Activated B cell treated with CpG ODN at 0.5 μM for 24 hours (primary cell): ENCODE data around the gene AKR7A2. TPM values are rescaled to one million over a fixed set of nuclear protein-coding genes. Genes with fewer than 3 reads are reported as not detected.
"Not testable (repeated sequence)": the region's sequence is repeated elsewhere in the genome, so short reads cannot be mapped to it uniquely, and the experiment has no call there.

Experiments used
- ATAC-seq: fragments of 200-7000 bp; cut with Tn5 transposase; one replicate; pipeline ENCODE4 v1.10.0; 2021; ENCODE audit warnings: low read depth, mild to moderate bottlenecking, moderate library complexity
- CTCF ChIA-PET: fragments of 350-600 bp; sonication (Branson Sonifier 250); formaldehyde crosslinking; loops from one replicate; lab custom pipeline; 2021; ENCODE audit warnings: antibody characterized with exemption; lab: Charles Lee
- POLR2A ChIA-PET: fragments of 350-600 bp; sonication (Branson Sonifier 250); formaldehyde crosslinking; loops from one replicate; lab custom pipeline; 2021; ENCODE audit warnings: antibody characterized with exemption; lab: Charles Lee
- DNase-seq: peaks from one replicate; pipeline ENCODE4 v3.0.0; 2022
- H3K27ac Mint-ChIP-seq: one replicate; pipeline ENCODE4 v1.8.0; 2020; ENCODE audit warnings: mixed read lengths
- H3K27me3 Mint-ChIP-seq: one replicate; pipeline ENCODE4 v1.8.0; 2021; ENCODE audit warnings: mixed read lengths
- H3K36me3 Mint-ChIP-seq: one replicate; pipeline ENCODE4 v1.8.0; 2021; ENCODE audit warnings: low read depth, mixed read lengths
- H3K4me1 Mint-ChIP-seq: one replicate; pipeline ENCODE4 v1.8.0; 2021; ENCODE audit warnings: mixed read lengths
- H3K4me3 Mint-ChIP-seq: one replicate; pipeline ENCODE4 v1.8.0; 2020; ENCODE audit warnings: mild to moderate bottlenecking, mixed read lengths
- H3K9me3 Mint-ChIP-seq: one replicate; pipeline ENCODE4 v1.8.0; 2020; ENCODE audit warnings: mixed read lengths
- CTCF ChIP-seq: fragments of 200-600 bp; IDR thresholded peaks from one replicate; pipeline ENCODE4 v1.8.0; 2022; ENCODE audit warnings: antibody characterized with exemption, mild to moderate bottlenecking
- intact Hi-C: fragments of 100-400 bp; cut with micrococcal nuclease; formaldehyde crosslinking; loops from one replicate; pipeline ENCODE4 v1.15.1; 2024
- total RNA-seq: library from RNA; stranded (reverse); gene quantifications from 2 replicates; pipeline ENCODE4 v1.2.3, GENCODE V29; 2022

The AKR7A2 gene
- total RNA-seq, 1 donor from 2014 or later: 29.9 TPM

GRCh38 chr1:19300211-19300610, 11.7 kb downstream of the AKR7A2 start:
- Mint-ChIP-seq H3K4me3 (no peak overlapping the region), H3K9me3 (peaks cover 2% of the 10 kb centered on the region), H3K27ac (no peak overlapping the region), H3K4me1 (no peaks in the 10 kb centered on the region), H3K36me3 (peaks cover 27% of the 10 kb centered on the region), H3K27me3 (no peaks in the 10 kb centered on the region)
- DNase-seq (no peak), ATAC-seq (no peak)
- intact Hi-C loops: no loop called here
- ChIA-PET POLR2A (no interaction called here), CTCF (no interaction called here)
- TF ChIP-seq CTCF: no peak

- H3K4me3 Mint-ChIP-seq: no peak overlapping the region
- no peak overlapping the region for H3K27ac Mint-ChIP-seq
- DNase-seq (no peak), ATAC-seq (no peak)
- H3K9me3 Mint-ChIP-seq: peaks cover 15% of the 10 kb centered on the region
- peaks cover 3% of the 10 kb centered on the region for H3K27me3 Mint-ChIP-seq
- no peak for TF ChIP-seq CTCF
- intact Hi-C loops: no loop called here
- CTCF ChIA-PET: no interaction called here
- peaks cover 8% of the 10 kb centered on the region for H3K36me3 Mint-ChIP-seq
- no peaks in the 10 kb centered on the region for H3K4me1 Mint-ChIP-seq
- POLR2A ChIA-PET: no interaction called here
These were observed 17.3 kb downstream of the AKR7A2 start for GRCh38 chr1:19294638-19295037.

GRCh38 chr1:19289244-19289643, 22.7 kb downstream of the AKR7A2 start:
- H3K9me3 Mint-ChIP-seq: peaks cover 4% of the 10 kb centered on the region
- H3K27ac Mint-ChIP-seq: no peak overlapping the region
- H3K27me3 Mint-ChIP-seq: peaks cover 15% of the 10 kb centered on the region
- ChIA-PET POLR2A (no interaction called here), CTCF (no interaction called here)
- ATAC-seq: no peak
- no peak for DNase-seq
- peak overlapping the region; percentile 65 for H3K4me3 Mint-ChIP-seq
- intact Hi-C loops: no loop called here
- peaks cover 3% of the 10 kb centered on the region for H3K36me3 Mint-ChIP-seq
- peaks cover 9% of the 10 kb centered on the region for H3K4me1 Mint-ChIP-seq
- TF ChIP-seq CTCF: no peak

GRCh38 chr1:19288324-19289241, 23.4 kb downstream of the AKR7A2 start, which contains the start of gene AKR7A3:
Gene AKR7A3 (minus strand): TSS chr1:19288770. CDS start chr1:19288709, 61 bp downstream.
- intact Hi-C loops, CTCF ChIA-PET, H3K27ac Mint-ChIP-seq, H3K36me3 Mint-ChIP-seq, H3K9me3 Mint-ChIP-seq, H3K4me1 Mint-ChIP-seq, POLR2A ChIA-PET: not testable (repeated sequence)
- DNase-seq: peak; percentile 53
- ATAC-seq: peak; percentile 99
- H3K27me3 Mint-ChIP-seq: peaks cover 15% of the 10 kb centered on the region
- H3K4me3 Mint-ChIP-seq: peak within 1 kb of the TSS; percentile 75

- Mint-ChIP-seq H3K9me3 (no peaks in the 10 kb centered on the region), H3K27ac (no peak overlapping the region), H3K36me3 (peaks cover 2% of the 10 kb centered on the region), H3K27me3 (peaks cover 15% of the 10 kb centered on the region), H3K4me3 (peak overlapping the region; percentile 75), H3K4me1 (peaks cover 9% of the 10 kb centered on the region)
- intact Hi-C loops: no loop called here
- TF ChIP-seq CTCF: no peak
- CTCF ChIA-PET: no interaction called here
- POLR2A ChIA-PET: no interaction called here
- ATAC-seq (no peak), DNase-seq (no peak)
These were observed 24.3 kb downstream of the AKR7A2 start for GRCh38 chr1:19287436-19288185.

GRCh38 chr1:19285807-19286206, 26.1 kb downstream of the AKR7A2 start:
- H3K27ac Mint-ChIP-seq, CTCF ChIA-PET, DNase-seq, H3K4me3 Mint-ChIP-seq, H3K36me3 Mint-ChIP-seq, POLR2A ChIA-PET, H3K9me3 Mint-ChIP-seq, ATAC-seq, H3K4me1 Mint-ChIP-seq, intact Hi-C loops: not testable (repeated sequence)
- peaks cover 15% of the 10 kb centered on the region for H3K27me3 Mint-ChIP-seq

GRCh38 chr1:19285366-19285765, 26.6 kb downstream of the AKR7A2 start:
- H3K4me1 Mint-ChIP-seq, ATAC-seq, POLR2A ChIA-PET, CTCF ChIA-PET, H3K9me3 Mint-ChIP-seq, intact Hi-C loops, DNase-seq, H3K36me3 Mint-ChIP-seq, H3K27ac Mint-ChIP-seq, H3K4me3 Mint-ChIP-seq: not testable (repeated sequence)
- peaks cover 15% of the 10 kb centered on the region for H3K27me3 Mint-ChIP-seq
